Subcutaneous adipose tissue (tissue), 4 donors: ENCODE results near the gene MCHR1. TPM values are rescaled to one million over a fixed set of nuclear protein-coding genes. Genes with fewer than 3 reads are reported as not detected.

Experiments
- CTCF ChIP-seq: fragments of 450-650 bp; IDR thresholded peaks from one replicate; pipeline ENCODE4 v1.5.1; 2016; ENCODE audit warnings: low read depth, mild to moderate bottlenecking, control low read depth, antibody characterized with exemption, moderate library complexity
- total RNA-seq, 4 donors: library from RNA; depleted of rRNA; stranded (reverse); fragments of >200 nt; gene quantifications; one replicate each; pipeline ENCODE4 v1.1.0, GENCODE V29; 2016

Gene MCHR1
- total RNA-seq, 4 donors from 2014 or later, result 0.17 to 0.22 TPM; not detected in 2

- TF ChIP-seq CTCF, result no peak
Measured at GRCh38 chr22:40703174-40703573, 23.9 kb downstream of the MCHR1 start.

- TF ChIP-seq CTCF, result no peak
Measured at GRCh38 chr22:40703736-40704135, 24.5 kb downstream of the MCHR1 start.

GRCh38 chr22:40705918-40706682 is 26.8 kb downstream of the MCHR1 start:
- no peak for TF ChIP-seq CTCF

- TF ChIP-seq CTCF, result no peak
Measured at GRCh38 chr22:40707154-40707553, 27.9 kb downstream of the MCHR1 start.

GRCh38 chr22:40708177-40708576 is 28.9 kb downstream of the MCHR1 start:
- no peak for TF ChIP-seq CTCF

GRCh38 chr22:40709752-40710413 is 30.6 kb downstream of the MCHR1 start:
- TF ChIP-seq CTCF, result no peak

GRCh38 chr22:40712311-40712710 is 33.0 kb downstream of the MCHR1 start:
- TF ChIP-seq CTCF, result no peak
